HG03066 (cell line): ENCODE data around the gene LYRM4.

ENCODE experiments used
- ATAC-seq: cut with Tn5 transposase; IDR thresholded peaks from one replicate; pipeline ENCODE4 v1.9.1; 2021; ENCODE audit warnings: low read depth; ENCODE audit not compliant: unreplicated experiment

The LYRM4 gene

GRCh38 chr6:5179917-5180316, 80.8 kb downstream of the LYRM4 start:
- ATAC-seq: no peak

- ATAC-seq: no peak
Measured at GRCh38 chr6:5178806-5179205, 81.9 kb downstream of the LYRM4 start.

GRCh38 chr6:5175635-5176034, 85.1 kb downstream of the LYRM4 start:
- no peak for ATAC-seq

- no peak for ATAC-seq
Measured at GRCh38 chr6:5174756-5175549, 85.8 kb downstream of the LYRM4 start.

- peak; percentile 89 for ATAC-seq
Measured at GRCh38 chr6:5174244-5174643, 86.5 kb downstream of the LYRM4 start.

GRCh38 chr6:5173810-5174209, 86.9 kb downstream of the LYRM4 start:
- peak; percentile 36 for ATAC-seq

GRCh38 chr6:5172897-5173474, 87.8 kb downstream of the LYRM4 start:
- no peak for ATAC-seq

- ATAC-seq: no peak
Measured at GRCh38 chr6:5172041-5172653, 88.6 kb downstream of the LYRM4 start.

GRCh38 chr6:5167501-5167900, 93.2 kb downstream of the LYRM4 start:
- ATAC-seq: no peak

- ATAC-seq: no peak
Measured at GRCh38 chr6:5164092-5164491, 96.7 kb downstream of the LYRM4 start.

GRCh38 chr6:5163247-5163646, 97.5 kb downstream of the LYRM4 start:
- no peak for ATAC-seq

GRCh38 chr6:5162355-5162754, 98.4 kb downstream of the LYRM4 start:
- no peak for ATAC-seq

- no peak for ATAC-seq
Measured at GRCh38 chr6:5160206-5160605, 100.5 kb downstream of the LYRM4 start.

- ATAC-seq: no peak
Measured at GRCh38 chr6:5159162-5159561, 101.6 kb downstream of the LYRM4 start.

GRCh38 chr6:5158180-5158579, 102.6 kb downstream of the LYRM4 start:
- no peak for ATAC-seq

GRCh38 chr6:5157621-5158138, 103.1 kb downstream of the LYRM4 start:
- no peak for ATAC-seq

- no peak for ATAC-seq
Measured at GRCh38 chr6:5156627-5157026, 104.1 kb downstream of the LYRM4 start.

GRCh38 chr6:5155906-5156305, 104.8 kb downstream of the LYRM4 start:
- no peak for ATAC-seq

- ATAC-seq: no peak
Measured at GRCh38 chr6:5153186-5153585, 107.6 kb downstream of the LYRM4 start.

GRCh38 chr6:5152460-5152859, 108.3 kb downstream of the LYRM4 start:
- ATAC-seq: no peak

- no peak for ATAC-seq
Measured at GRCh38 chr6:5151955-5152401, 108.8 kb downstream of the LYRM4 start.
